Parathyroid adenoma (tissue), 2 donors: ENCODE results near the gene ANKRD27.

Experiments used
- H2AFZ ChIP-seq: fragments of 300-600 bp; sonication (generic); one replicate; pipeline ENCODE4 v1.7.0; 2017; ENCODE audit warnings: antibody characterized with exemption, mild to moderate bottlenecking
- H3K27ac ChIP-seq: fragments of 300-600 bp; sonication (generic); one replicate; pipeline ENCODE4 v1.7.0; 2017
- H3K27me3 ChIP-seq: fragments of 300-600 bp; sonication (generic); one replicate; pipeline ENCODE4 v1.7.0; 2017; ENCODE audit warnings: low read length; ENCODE audit not compliant: control insufficient read depth, insufficient read depth
- H3K36me3 ChIP-seq: fragments of 300-600 bp; sonication (generic); one replicate; pipeline ENCODE4 v1.7.0; 2017; ENCODE audit warnings: low read length; ENCODE audit not compliant: control insufficient read depth, insufficient read depth
- H3K4me1 ChIP-seq: fragments of 300-600 bp; sonication (generic); one replicate; pipeline ENCODE4 v1.7.0; 2017; ENCODE audit warnings: control low read depth
- H3K4me2 ChIP-seq: fragments of 300-600 bp; sonication (generic); one replicate; pipeline ENCODE4 v1.7.0; 2017; ENCODE audit warnings: low read length
- H3K4me3 ChIP-seq: fragments of 300-600 bp; sonication (generic); one replicate; pipeline ENCODE4 v1.7.0; 2017; ENCODE audit warnings: low read depth, low read length
- H3K79me2 ChIP-seq: fragments of 300-600 bp; sonication (generic); one replicate; pipeline ENCODE4 v1.7.0; 2017; ENCODE audit warnings: control low read depth
- H3K9ac ChIP-seq: fragments of 300-600 bp; sonication (generic); one replicate; pipeline ENCODE4 v1.7.0; 2017; ENCODE audit warnings: mild to moderate bottlenecking
- H3K9me3 ChIP-seq: fragments of 300-600 bp; sonication (generic); one replicate; pipeline ENCODE4 v1.7.0; 2017; ENCODE audit warnings: low read length; ENCODE audit not compliant: control insufficient read depth
- CTCF ChIP-seq: fragments of 300-600 bp; sonication (generic); IDR thresholded peaks from one replicate; pipeline ENCODE4 v1.7.0; 2017; ENCODE audit warnings: antibody characterized with exemption, mild to moderate bottlenecking
- donor health status: primary hyperparathyroidism.

The ANKRD27 gene

DNA sequence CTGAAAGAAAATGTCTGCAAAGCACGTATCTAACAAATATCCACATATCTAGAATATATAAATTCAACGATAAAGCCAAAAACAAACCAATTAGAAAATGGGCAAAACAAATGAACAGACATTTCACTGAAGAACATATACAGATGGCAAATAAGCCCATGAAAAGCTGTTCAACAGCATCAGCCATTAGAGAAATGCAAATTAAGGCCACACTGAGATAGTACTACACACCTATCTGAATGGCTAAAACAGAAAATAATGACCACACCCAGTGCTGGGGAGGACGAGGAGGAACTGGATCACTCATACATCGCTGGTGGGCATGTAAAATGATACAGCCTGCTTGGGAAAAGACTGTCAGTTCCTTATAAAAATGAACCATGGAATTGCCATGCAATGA lies 62.0 kb downstream of the ANKRD27 start:
- no peak overlapping the region for H3K4me2 ChIP-seq
- H3K79me2 ChIP-seq = no peaks in the 10 kb centered on the region
- H3K4me3 ChIP-seq = no peak overlapping the region
- no peaks in the 10 kb centered on the region for H3K36me3 ChIP-seq
- no peaks in the 10 kb centered on the region for H3K27me3 ChIP-seq
- no peaks in the 10 kb centered on the region for H3K9me3 ChIP-seq
- no peak overlapping the region for H2AFZ ChIP-seq
- H3K4me1 ChIP-seq = no peaks in the 10 kb centered on the region
- no peak overlapping the region for H3K27ac ChIP-seq
- TF ChIP-seq CTCF = no peak
- no peak overlapping the region for H3K9ac ChIP-seq

- Histone ChIP-seq H3K27ac (no peak overlapping the region), H3K4me2 (no peak overlapping the region), H3K4me3 (no peak overlapping the region), H3K27me3 (no peaks in the 10 kb centered on the region), H3K4me1 (no peaks in the 10 kb centered on the region), H3K9ac (no peak overlapping the region), H3K36me3 (no peaks in the 10 kb centered on the region), H3K9me3 (no peaks in the 10 kb centered on the region), H3K79me2 (no peaks in the 10 kb centered on the region), H2AFZ (no peak overlapping the region)
- TF ChIP-seq CTCF = no peak
Observed at GRCh38 chr19:32611161-32611560, 63.8 kb downstream of the ANKRD27 start.

GRCh38 chr19:32607479-32607878 lies 67.5 kb downstream of the ANKRD27 start:
- H3K4me2 ChIP-seq = no peak overlapping the region
- no peaks in the 10 kb centered on the region for H3K36me3 ChIP-seq
- TF ChIP-seq CTCF = no peak
- H3K79me2 ChIP-seq = no peaks in the 10 kb centered on the region
- H3K9me3 ChIP-seq = no peaks in the 10 kb centered on the region
- no peak overlapping the region for H3K4me3 ChIP-seq
- H3K4me1 ChIP-seq = no peaks in the 10 kb centered on the region
- H2AFZ ChIP-seq = no peak overlapping the region
- H3K27ac ChIP-seq = no peak overlapping the region
- no peaks in the 10 kb centered on the region for H3K27me3 ChIP-seq
- H3K9ac ChIP-seq = no peak overlapping the region

- Histone ChIP-seq H3K4me2 (no peak overlapping the region), H3K79me2 (no peaks in the 10 kb centered on the region), H3K9ac (no peak overlapping the region), H3K9me3 (no peaks in the 10 kb centered on the region), H3K27me3 (no peaks in the 10 kb centered on the region), H2AFZ (no peak overlapping the region), H3K36me3 (no peaks in the 10 kb centered on the region), H3K4me1 (no peaks in the 10 kb centered on the region), H3K4me3 (no peak overlapping the region), H3K27ac (no peak overlapping the region)
- no peak for TF ChIP-seq CTCF
Observed at GRCh38 chr19:32606289-32606688, 68.7 kb downstream of the ANKRD27 start.

GRCh38 chr19:32605544-32605943 lies 69.4 kb downstream of the ANKRD27 start:
- no peaks in the 10 kb centered on the region for H3K9me3 ChIP-seq
- H3K27me3 ChIP-seq = no peaks in the 10 kb centered on the region
- H3K4me2 ChIP-seq = no peak overlapping the region
- no peak overlapping the region for H3K9ac ChIP-seq
- no peak for TF ChIP-seq CTCF
- no peak overlapping the region for H3K27ac ChIP-seq
- H3K4me3 ChIP-seq = no peak overlapping the region
- H3K36me3 ChIP-seq = no peaks in the 10 kb centered on the region
- H3K79me2 ChIP-seq = no peaks in the 10 kb centered on the region
- no peak overlapping the region for H2AFZ ChIP-seq
- H3K4me1 ChIP-seq = no peaks in the 10 kb centered on the region
